GM23248 (cell line): ENCODE data around the gene PRLR.

Source experiments
- EZH2 ChIP-seq: fragments of 200-600 bp; sonication (generic); IDR thresholded peaks from 2 replicates; pipeline ENCODE4 v1.6.1; 2018; ENCODE audit warnings: antibody characterized with exemption, mild to moderate bottlenecking; ENCODE audit not compliant: insufficient read depth, poor library complexity, severe bottlenecking
- EZH2phosphoT487 ChIP-seq: fragments of 200-600 bp; sonication (generic); IDR thresholded peaks from 2 replicates; pipeline ENCODE4 v1.6.1; 2018; ENCODE audit warnings: antibody characterized with exemption, moderate library complexity, mild to moderate bottlenecking, low read depth; ENCODE audit not compliant: insufficient read depth

GRCh38 chr5:35239476-35239875 lies 9.2 kb upstream of the PRLR start:
- no peak for TF ChIP-seq EZH2phosphoT487
- TF ChIP-seq EZH2, result no peak
